ENCODE results near the gene KIF13A.

DNA sequence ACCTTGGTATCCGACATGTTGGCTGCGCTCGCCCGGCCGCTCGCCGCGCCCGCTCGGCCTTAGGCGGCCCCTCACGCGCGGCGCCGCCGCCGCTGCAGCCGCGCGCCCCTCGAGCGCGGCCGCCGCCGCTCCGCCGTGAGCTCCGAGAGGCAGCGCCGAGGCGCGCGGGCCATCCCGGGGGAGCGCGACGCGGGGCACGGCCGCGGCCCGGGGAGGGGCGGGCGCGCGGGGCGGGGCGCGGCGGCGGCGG, at the start of gene KIF13A:
- TF ChIP-seq, protein P1, sequence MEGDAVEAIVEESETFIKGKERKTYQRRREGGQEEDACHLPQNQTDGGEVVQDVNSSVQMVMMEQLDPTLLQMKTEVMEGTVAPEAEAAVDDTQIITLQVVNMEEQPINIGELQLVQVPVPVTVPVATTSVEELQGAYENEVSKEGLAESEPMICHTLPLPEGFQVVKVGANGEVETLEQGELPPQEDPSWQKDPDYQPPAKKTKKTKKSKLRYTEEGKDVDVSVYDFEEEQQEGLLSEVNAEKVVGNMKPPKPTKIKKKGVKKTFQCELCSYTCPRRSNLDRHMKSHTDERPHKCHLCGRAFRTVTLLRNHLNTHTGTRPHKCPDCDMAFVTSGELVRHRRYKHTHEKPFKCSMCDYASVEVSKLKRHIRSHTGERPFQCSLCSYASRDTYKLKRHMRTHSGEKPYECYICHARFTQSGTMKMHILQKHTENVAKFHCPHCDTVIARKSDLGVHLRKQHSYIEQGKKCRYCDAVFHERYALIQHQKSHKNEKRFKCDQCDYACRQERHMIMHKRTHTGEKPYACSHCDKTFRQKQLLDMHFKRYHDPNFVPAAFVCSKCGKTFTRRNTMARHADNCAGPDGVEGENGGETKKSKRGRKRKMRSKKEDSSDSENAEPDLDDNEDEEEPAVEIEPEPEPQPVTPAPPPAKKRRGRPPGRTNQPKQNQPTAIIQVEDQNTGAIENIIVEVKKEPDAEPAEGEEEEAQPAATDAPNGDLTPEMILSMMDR (IDR thresholded peaks at IDR 0.05) = no peak
- no peak for TF ChIP-seq POLR2A (IDR thresholded peaks at IDR 0.05)

All from Peyer's patch (tissue), 4 donors.